PC-3 (cell line): Measurements from ENCODE around the gene CACNA1S. TPM values are rescaled to one million over a fixed set of nuclear protein-coding genes. Genes with fewer than 3 reads are reported as not detected.

Source experiments
- ATAC-seq: fragments of 200-7000 bp; cut with Tn5 transposase; 2 replicates; pipeline ENCODE4 v1.9.1; 2020; ENCODE audit warnings: mild to moderate bottlenecking, moderate library complexity
- BruUV-seq: library from RNA; stranded (reverse); fragments of 400-500 nt; replicated peaks from 2 replicates; lab custom pipeline; 2021; lab: Mats Ljungman, UMichigan
- CTCF ChIA-PET: fragments of 300-600 bp; sonication (Branson Sonifier 250); formaldehyde crosslinking; loops from one replicate; lab custom pipeline; 2022; ENCODE audit warnings: antibody characterized with exemption; lab: Charles Lee
- POLR2A ChIA-PET: fragments of 300-600 bp; sonication (Branson Sonifier 250); formaldehyde crosslinking; loops from one replicate; lab custom pipeline; 2022; ENCODE audit warnings: antibody characterized with exemption; ENCODE audit not compliant: unreplicated experiment; lab: Charles Lee
- DNase-seq: peaks from one replicate; pipeline ENCODE4 v3.0.0-alpha.2; 2015
- H2AFZ ChIP-seq: fragments of 300-600 bp; sonication (generic); 2 replicates; pipeline ENCODE4 v1.6.0; 2016; ENCODE audit warnings: antibody characterized with exemption, low read length
- H3F3A ChIP-seq: fragments of 300-600 bp; sonication (generic); one replicate; pipeline ENCODE4 v1.6.0; 2017; ENCODE audit warnings: antibody characterized with exemption, low read length, control low read depth, mild to moderate bottlenecking; ENCODE audit not compliant: unreplicated experiment
- H3K27ac ChIP-seq: fragments of 300-600 bp; sonication (generic); 2 replicates; pipeline ENCODE4 v1.5.1; 2016; ENCODE audit warnings: mild to moderate bottlenecking, low read length
- H3K27me3 ChIP-seq: fragments of 300-600 bp; sonication (generic); 2 replicates; pipeline ENCODE4 v1.6.1; 2016; ENCODE audit warnings: low read length, mixed read lengths
- H3K36me3 ChIP-seq: fragments of 300-600 bp; sonication (generic); 2 replicates; pipeline ENCODE4 v1.6.1; 2016; ENCODE audit warnings: low read depth, mixed run types, low read length, mixed read lengths
- H3K4me1 ChIP-seq: fragments of 300-600 bp; sonication (generic); 2 replicates; pipeline ENCODE4 v1.5.1; 2016; ENCODE audit warnings: low read length; ENCODE audit not compliant: insufficient read depth
- H3K4me2 ChIP-seq: fragments of 300-600 bp; sonication (generic); 2 replicates; pipeline ENCODE4 v1.6.0; 2016; ENCODE audit warnings: low read length
- H3K4me3 ChIP-seq: fragments of 300-600 bp; sonication (generic); 2 replicates; pipeline ENCODE4 v1.5.1; 2016; ENCODE audit warnings: mild to moderate bottlenecking, low read length, mixed read lengths
- H3K79me2 ChIP-seq: fragments of 300-600 bp; sonication (generic); 2 replicates; pipeline ENCODE4 v1.6.1; 2017; ENCODE audit warnings: low read length, mixed read lengths
- H3K9ac ChIP-seq: fragments of 300-600 bp; sonication (generic); 2 replicates; pipeline ENCODE4 v1.6.0; 2016; ENCODE audit warnings: mild to moderate bottlenecking, low read length
- H3K9me2 ChIP-seq: fragments of 300-600 bp; sonication (generic); replicated peaks from 2 replicates; pipeline ENCODE4 v1.6.1; 2016; ENCODE audit warnings: mixed run types, low read length, mixed read lengths
- H3K9me3 ChIP-seq: fragments of 300-600 bp; sonication (generic); 2 replicates; pipeline ENCODE4 v1.6.1; 2016; ENCODE audit warnings: low read length, mixed read lengths
- H4K20me1 ChIP-seq: fragments of 300-600 bp; sonication (generic); 2 replicates; pipeline ENCODE4 v1.6.1; 2016; ENCODE audit warnings: low read length, mixed read lengths
- EZH2 ChIP-seq: fragments of 300-600 bp; sonication (generic); IDR thresholded peaks from one replicate; pipeline ENCODE4 v1.6.1; 2017; ENCODE audit warnings: antibody characterized with exemption, mild to moderate bottlenecking, low read length; ENCODE audit not compliant: unreplicated experiment
- EZH2phosphoT487 ChIP-seq: fragments of 300-600 bp; sonication (generic); IDR thresholded peaks from 2 replicates; pipeline ENCODE4 v1.6.1; 2018; ENCODE audit warnings: mild to moderate bottlenecking, antibody characterized with exemption, low read length, borderline replicate concordance
- intact Hi-C: fragments of 100-400 bp; cut with micrococcal nuclease; formaldehyde crosslinking; loops from 2 replicates; pipeline ENCODE4 v1.9.0; 2023
- total RNA-seq: library from RNA; depleted of rRNA; stranded (reverse); fragments of >200 nt; gene quantifications from 2 replicates; pipeline ENCODE4 v1.2.3, GENCODE V29; 2014
- TF ChIP-seq, protein P1 (sequence below): fragments of 300-600 bp; sonication (generic); conservative IDR thresholded peaks from 2 replicates; pipeline ENCODE4 v1.5.1; 2017; ENCODE audit warnings: antibody characterized with exemption, low read depth, mild to moderate bottlenecking, low read length

The CACNA1S gene
- total RNA-seq, 1 experiment from 2014 or later = not detected

DNA sequence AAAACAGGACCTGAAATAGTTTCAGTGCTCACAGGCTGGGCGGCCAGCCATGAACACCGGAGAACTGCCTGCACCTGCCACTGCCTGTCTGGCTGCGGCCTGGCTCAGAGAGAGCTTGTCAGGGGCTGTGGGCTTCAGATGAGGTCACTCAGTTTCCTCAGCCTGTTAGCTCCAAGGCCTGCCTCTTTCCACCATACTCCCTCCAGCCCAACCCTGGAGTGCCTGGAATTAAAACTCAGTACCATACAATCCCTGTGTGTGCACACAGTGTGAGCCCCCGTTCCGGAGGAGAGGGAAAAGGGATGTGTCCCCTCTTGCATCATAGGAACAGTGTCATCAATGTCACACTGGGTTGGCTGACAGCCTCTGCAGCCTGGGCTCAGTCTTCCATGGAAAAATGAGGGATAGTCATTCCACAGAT lies 16.2 kb downstream of the CACNA1S start:
- TF ChIP-seq, protein P1, sequence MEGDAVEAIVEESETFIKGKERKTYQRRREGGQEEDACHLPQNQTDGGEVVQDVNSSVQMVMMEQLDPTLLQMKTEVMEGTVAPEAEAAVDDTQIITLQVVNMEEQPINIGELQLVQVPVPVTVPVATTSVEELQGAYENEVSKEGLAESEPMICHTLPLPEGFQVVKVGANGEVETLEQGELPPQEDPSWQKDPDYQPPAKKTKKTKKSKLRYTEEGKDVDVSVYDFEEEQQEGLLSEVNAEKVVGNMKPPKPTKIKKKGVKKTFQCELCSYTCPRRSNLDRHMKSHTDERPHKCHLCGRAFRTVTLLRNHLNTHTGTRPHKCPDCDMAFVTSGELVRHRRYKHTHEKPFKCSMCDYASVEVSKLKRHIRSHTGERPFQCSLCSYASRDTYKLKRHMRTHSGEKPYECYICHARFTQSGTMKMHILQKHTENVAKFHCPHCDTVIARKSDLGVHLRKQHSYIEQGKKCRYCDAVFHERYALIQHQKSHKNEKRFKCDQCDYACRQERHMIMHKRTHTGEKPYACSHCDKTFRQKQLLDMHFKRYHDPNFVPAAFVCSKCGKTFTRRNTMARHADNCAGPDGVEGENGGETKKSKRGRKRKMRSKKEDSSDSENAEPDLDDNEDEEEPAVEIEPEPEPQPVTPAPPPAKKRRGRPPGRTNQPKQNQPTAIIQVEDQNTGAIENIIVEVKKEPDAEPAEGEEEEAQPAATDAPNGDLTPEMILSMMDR = no peak
- TF ChIP-seq EZH2phosphoT487 (no peak), EZH2 (no peak)
- DNase-seq = no peak
- POLR2A ChIA-PET = interaction anchor here (0.7 kb wide), 1 partner anchor 25 kb away, joined by 4 read pairs; no protein-coding TSS in a partner anchor

DNA sequence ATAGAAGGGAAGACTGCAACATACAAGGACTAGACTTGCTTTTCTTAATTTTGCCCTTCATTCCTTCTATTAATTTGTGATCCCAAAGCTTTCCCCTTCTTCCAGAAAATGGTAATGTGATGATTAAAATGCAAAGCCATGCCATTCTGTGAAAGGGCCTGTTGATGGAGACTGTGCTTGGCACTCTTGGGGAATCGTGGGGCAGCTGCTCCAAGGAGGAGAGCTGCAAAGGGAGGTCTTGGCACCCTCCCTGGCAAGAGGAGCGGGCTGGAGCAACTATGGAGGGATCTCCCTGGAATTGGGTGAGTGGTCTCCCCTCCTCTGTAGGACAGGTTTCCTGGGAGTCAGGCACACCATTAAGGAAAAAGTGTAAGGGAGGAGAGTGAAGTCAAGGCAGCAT lies 16.6 kb downstream of the CACNA1S start:
- H2AFZ ChIP-seq = no peak overlapping the region
- H4K20me1 ChIP-seq = no peaks in the 10 kb centered on the region
- ChIA-PET POLR2A (interaction anchor here (0.7 kb wide), 1 partner anchor 26 kb away, joined by 4 read pairs; no protein-coding TSS in a partner anchor), CTCF (interaction anchor here (1.3 kb wide), 1 partner anchor 9 kb away, joined by 6 read pairs; no protein-coding TSS in a partner anchor)
- peaks cover 82% of the 10 kb centered on the region for H3K27me3 ChIP-seq
- DNase-seq = no peak
- H3K9me3 ChIP-seq = no peaks in the 10 kb centered on the region
- BruUV-seq = no TSS peak
- H3K4me3 ChIP-seq = no peak overlapping the region
- no peaks in the 10 kb centered on the region for H3K36me3 ChIP-seq
- ATAC-seq = no peak
- H3F3A ChIP-seq = no peaks in the 10 kb centered on the region
- H3K9me2 ChIP-seq = no peaks in the 10 kb centered on the region
- TF ChIP-seq EZH2 (no peak), EZH2phosphoT487 (no peak)
- TF ChIP-seq, protein P1 = no peak
- no peaks in the 10 kb centered on the region for H3K79me2 ChIP-seq
- intact Hi-C loops = no loop called here
- no peak overlapping the region for H3K27ac ChIP-seq
- H3K9ac ChIP-seq = no peak overlapping the region
- no peaks in the 10 kb centered on the region for H3K4me1 ChIP-seq
- no peak overlapping the region for H3K4me2 ChIP-seq

More for the DNA sequence above, 16.2 kb downstream of the CACNA1S start:
- no peaks in the 10 kb centered on the region for H3K79me2 ChIP-seq
- no peak overlapping the region for H3K9ac ChIP-seq
- H3K4me2 ChIP-seq = no peak overlapping the region
- no peak for ATAC-seq
- H3K9me3 ChIP-seq = no peaks in the 10 kb centered on the region
- no peaks in the 10 kb centered on the region for H3K36me3 ChIP-seq
- no TSS peak for BruUV-seq
- peaks cover 87% of the 10 kb centered on the region for H3K27me3 ChIP-seq
- H2AFZ ChIP-seq = no peak overlapping the region
- intact Hi-C loops = no loop called here
- no peaks in the 10 kb centered on the region for H4K20me1 ChIP-seq
- H3K9me2 ChIP-seq = no peaks in the 10 kb centered on the region
- no peak overlapping the region for H3K27ac ChIP-seq
- no peaks in the 10 kb centered on the region for H3K4me1 ChIP-seq
- H3K4me3 ChIP-seq = no peak overlapping the region
- no peaks in the 10 kb centered on the region for H3F3A ChIP-seq
- CTCF ChIA-PET = interaction anchor here (0.5 to 1.3 kb wide), 2 partner anchors 10 to 251 kb away, joined by 3 to 6 read pairs; no protein-coding TSS in a partner anchor

DNA sequence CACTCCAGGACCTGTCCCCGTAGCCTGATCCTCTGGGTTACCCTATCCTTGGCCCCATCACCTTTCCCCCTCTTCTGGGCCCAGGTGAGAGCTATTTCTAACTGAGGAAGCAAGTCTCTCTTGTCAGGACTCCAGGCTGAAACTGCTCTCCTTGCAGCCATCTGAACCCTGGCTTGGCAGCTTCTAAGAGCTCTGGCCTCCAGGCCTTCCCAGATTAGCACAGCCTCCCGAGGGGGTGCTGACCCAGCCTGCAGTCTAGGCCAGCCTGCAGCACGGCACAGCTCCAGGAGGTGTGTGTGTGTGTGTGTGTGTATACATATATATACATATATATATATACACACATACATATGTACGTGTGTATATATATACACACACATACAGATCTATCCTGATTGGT lies 17.4 kb downstream of the CACNA1S start:
- no peaks in the 10 kb centered on the region for H3K36me3 ChIP-seq
- H3F3A ChIP-seq = no peaks in the 10 kb centered on the region
- ATAC-seq = no peak
- no peak overlapping the region for H3K4me3 ChIP-seq
- no peak overlapping the region for H3K27ac ChIP-seq
- DNase-seq = no peak
- H3K4me2 ChIP-seq = no peak overlapping the region
- no peaks in the 10 kb centered on the region for H3K79me2 ChIP-seq
- H3K9ac ChIP-seq = no peak overlapping the region
- no peaks in the 10 kb centered on the region for H4K20me1 ChIP-seq
- ChIA-PET CTCF (no interaction called here), POLR2A (interaction anchor here (0.7 kb wide), 1 partner anchor 59 kb away, joined by 3 read pairs; the partner anchor contains the start of gene TMEM9)
- peaks cover 75% of the 10 kb centered on the region for H3K27me3 ChIP-seq
- no peaks in the 10 kb centered on the region for H3K9me3 ChIP-seq
- TF ChIP-seq EZH2 (no peak), EZH2phosphoT487 (no peak)
- TF ChIP-seq, protein P1 = no peak
- H3K9me2 ChIP-seq = no peaks in the 10 kb centered on the region
- no TSS peak for BruUV-seq
- intact Hi-C loops = no loop called here
- H2AFZ ChIP-seq = no peak overlapping the region
- H3K4me1 ChIP-seq = no peaks in the 10 kb centered on the region
